HG03135 (cell line): ENCODE measurements around the gene DHX40.
"Not testable (repeated sequence)": the region's sequence is repeated elsewhere in the genome, so short reads cannot be mapped to it uniquely, and the experiment has no call there.

Source experiments
- ATAC-seq: cut with Tn5 transposase; IDR thresholded peaks from one replicate; pipeline ENCODE4 v1.9.1; 2021; ENCODE audit warnings: mild to moderate bottlenecking, moderate library complexity; ENCODE audit not compliant: unreplicated experiment

Gene DHX40, protein sequence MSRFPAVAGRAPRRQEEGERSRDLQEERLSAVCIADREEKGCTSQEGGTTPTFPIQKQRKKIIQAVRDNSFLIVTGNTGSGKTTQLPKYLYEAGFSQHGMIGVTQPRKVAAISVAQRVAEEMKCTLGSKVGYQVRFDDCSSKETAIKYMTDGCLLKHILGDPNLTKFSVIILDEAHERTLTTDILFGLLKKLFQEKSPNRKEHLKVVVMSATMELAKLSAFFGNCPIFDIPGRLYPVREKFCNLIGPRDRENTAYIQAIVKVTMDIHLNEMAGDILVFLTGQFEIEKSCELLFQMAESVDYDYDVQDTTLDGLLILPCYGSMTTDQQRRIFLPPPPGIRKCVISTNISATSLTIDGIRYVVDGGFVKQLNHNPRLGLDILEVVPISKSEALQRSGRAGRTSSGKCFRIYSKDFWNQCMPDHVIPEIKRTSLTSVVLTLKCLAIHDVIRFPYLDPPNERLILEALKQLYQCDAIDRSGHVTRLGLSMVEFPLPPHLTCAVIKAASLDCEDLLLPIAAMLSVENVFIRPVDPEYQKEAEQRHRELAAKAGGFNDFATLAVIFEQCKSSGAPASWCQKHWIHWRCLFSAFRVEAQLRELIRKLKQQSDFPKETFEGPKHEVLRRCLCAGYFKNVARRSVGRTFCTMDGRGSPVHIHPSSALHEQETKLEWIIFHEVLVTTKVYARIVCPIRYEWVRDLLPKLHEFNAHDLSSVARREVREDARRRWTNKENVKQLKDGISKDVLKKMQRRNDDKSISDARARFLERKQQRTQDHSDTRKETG

DNA sequence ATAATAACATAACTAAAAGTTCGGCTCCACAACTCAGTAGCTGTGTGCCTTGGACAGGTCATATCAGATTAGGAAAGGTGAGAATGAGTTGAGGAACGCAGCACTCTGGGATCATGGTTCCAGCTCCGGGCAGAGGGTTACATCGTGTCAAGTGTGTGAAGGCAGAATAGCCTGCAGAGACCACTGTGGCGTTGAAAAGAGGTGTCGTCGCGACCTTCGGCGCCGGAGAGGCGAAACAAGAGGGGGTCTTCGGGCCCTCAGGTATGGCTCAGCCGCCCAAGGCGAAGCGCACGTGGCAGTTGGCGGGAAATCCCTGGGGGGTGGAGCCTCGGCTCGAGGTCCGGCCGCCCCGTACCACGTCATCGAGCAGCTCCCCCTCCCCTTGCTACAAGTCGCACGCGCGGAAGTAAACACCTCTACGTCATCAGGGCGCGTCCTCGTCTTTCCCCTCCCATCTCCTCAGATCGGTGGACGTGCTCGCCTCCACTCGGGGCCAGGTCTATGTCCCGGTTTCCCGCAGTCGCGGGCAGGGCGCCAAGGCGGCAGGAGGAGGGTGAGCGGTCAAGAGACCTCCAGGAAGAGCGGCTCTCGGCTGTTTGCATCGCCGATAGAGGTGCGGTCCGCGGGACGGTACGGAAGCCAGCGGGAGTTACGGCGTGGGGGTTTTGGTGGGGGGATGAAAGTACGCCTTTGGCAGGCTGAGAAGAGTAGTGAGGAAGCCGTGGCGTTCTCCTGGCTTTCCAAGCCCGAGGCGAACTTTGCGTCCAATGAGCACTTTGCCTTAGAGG is at the start of gene DHX40:
Gene DHX40, plus strand, starts transcription at position 440 of the 788 bp plus-strand sequence. Its CDS starts 62 bp downstream, at position 502.
- ATAC-seq: peak; percentile 79

DNA sequence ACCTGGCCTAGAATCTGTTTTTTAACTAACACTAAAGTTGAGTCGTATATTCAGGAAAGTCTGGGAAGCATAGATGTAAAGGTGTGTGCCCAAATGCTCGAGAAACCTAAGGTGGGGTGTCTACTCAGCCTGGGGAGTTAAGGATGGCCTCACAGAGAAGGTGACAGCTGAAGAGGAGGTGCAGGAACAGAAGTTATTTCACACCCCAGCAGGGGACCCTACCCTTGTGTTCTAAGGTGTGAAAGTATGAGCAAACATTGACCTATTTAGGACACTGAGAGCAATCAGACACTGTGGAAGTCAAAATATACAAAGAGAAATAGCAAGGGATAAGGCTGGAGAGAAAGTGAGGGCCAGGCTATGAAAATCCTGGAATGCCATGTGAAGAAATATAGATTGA is 49.0 kb upstream of the DHX40 start:
- ATAC-seq: no peak

DNA sequence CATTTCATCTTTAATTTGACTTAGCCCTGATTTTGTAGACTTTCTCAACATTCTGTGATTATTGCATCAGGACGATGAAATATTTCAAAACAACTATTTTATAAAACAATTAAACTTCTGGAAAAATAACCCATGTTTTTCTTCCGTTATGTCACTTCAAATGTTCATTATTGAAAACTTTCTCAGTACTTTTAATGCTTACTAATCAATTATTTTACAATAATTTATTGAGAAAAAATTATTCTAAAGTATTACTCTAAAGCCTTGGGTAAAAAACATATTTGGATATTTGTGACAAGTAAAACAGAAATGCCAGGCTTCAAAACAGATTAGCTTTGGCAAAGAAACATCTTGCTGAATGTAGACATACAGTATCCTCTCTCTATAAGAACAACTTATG is 46.3 kb upstream of the DHX40 start:
- no peak for ATAC-seq

DNA sequence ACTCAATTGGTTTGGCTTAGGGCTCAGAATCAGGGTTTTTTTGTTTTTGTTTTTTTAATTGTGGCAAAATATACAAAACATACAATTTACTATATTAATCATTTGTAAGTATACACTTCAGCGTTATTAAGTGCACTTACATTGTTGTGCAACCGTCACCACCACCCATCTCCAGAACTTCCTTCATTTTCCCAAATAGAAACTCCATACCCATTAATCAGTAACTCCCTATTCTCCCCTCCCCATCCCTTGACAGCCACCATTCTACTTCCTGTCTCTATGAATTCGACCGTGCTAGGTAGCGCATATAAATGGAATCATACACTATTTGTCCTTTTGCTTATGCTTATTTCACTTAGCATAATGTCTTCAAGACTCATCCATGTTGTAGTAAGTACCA is 45.2 kb upstream of the DHX40 start:
- ATAC-seq: no peak

DNA sequence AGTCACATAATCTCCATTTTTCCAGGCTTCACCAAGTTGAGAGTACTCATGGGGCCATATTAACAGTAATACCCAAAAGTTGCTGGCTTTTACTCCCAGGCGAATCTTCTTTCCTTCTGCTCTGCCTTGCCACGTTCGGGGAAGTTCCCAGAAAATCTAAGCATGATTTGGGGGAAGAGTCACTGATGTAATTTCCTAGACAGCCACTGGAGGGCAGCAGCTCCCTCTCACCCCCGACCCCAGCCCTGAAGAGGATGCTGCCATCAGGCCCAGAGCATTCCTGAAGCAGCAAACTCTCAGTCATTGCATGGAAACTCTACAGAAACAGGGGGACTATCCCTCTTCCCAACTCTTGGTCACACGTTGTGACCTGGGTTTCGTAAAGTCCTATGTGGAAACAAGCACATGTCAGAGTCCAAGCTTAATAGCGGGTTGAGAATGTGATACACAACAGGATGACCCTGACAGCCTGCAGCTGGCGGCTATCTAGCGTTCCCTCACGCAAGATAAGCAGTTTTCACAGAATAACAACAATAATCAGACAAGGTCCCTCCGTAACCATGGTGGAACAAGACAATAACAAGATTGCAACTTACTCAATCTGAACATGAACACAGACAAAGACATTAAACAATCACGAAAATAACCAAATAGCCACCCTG is 43.8 kb upstream of the DHX40 start:
- no peak for ATAC-seq

DNA sequence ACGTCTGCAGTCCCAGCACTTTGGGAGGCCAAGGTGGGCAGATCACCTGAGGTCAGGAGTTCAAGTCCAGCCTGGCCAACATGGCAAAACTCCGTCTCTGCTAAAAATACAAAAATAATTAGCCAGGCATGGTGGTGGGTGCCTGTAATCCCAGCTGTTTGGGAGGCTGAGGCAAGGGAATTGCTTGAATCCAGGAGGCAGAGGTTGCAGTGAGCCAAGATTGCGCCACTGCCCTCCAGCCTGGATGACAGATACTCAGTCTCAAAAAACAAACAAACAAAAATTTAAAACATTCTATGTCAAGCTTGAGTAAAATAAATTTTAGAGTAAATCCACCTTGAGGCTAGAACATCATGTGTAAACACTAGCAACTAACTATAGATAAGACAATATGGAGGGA is 40.5 kb upstream of the DHX40 start:
- ATAC-seq: not testable (repeated sequence)

DNA sequence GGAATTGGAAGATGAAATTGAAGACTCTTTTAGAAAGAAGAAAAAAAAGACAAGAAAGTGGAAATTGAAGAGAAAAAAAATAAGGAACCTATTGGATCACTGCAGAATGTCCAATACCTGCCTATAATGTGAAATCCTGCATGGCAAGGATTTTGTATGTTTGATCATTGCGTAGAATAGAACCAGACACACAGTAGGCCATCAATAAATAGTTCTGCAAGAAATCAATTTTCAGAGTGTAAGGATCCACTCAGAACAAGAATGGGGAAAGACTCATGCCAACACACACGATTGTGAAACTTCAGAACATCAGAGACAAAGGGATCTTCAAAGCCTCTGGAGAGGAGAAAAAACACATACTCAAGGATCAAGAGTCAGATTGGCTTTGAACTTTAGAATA is 39.7 kb upstream of the DHX40 start:
- no peak for ATAC-seq

DNA sequence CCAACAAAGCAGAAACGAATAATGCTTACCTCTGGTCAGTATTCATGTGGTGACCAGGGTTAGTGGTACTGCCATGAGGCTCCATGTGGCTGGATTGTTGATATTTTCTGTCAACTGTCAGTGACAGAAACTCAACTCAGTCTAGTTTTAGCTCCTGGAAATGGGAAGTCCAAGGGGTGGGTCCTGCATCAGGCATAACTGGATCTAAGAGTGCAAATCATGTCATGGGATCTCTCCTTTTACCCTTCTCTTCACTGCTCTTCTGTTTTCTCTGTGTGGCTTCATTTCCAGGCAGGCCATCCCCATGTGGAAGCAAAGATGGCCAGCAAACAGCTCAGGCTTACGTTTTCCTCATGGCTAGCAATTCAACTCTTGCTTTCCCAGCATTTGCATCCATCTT is 39.0 kb upstream of the DHX40 start:
- no peak for ATAC-seq

DNA sequence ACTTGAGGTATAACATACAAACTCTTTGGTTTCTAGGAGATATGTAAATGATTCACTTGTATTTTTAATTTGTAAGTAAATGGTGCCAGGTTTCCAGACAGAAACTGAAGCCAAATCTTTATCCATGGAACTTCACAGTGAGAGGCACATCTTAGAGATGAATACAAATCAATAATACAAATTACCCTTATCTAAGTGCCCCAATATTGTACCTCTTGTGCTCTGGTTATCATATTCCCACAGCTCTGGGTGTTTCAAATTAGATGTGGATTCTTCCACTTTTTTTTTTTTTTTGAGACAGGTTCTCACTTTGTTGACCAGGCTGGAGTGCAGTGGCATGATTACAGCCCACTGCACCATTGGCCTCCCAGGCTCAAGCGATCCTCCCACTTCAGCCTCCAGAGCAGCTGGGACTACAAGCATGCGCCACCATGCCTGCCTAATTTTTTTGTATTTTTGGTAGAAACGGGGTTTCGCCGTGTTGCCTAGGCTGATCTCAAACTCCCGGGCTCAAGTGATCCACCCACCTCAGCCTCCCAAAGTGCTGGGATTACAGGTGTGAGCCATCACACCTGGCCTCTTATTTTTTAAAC is 38.0 kb upstream of the DHX40 start:
- ATAC-seq: no peak

DNA sequence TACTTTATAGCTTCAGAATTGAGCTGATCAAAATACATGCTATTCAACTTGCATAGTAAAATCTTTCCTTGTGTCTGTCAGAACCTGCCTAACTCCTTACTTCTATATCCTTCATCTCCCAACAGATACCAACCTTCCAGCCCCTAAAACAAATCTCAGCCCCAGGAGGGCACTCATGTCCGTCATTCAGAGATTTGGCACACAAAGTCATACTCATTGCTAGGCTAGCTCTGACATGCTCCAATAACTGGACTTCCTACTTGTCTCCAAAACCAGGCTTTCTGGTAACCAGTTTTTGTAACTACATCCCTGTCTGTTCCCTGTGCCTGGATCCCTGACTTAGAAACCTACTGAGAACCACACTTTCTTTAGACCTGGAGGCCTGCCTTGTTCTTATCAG is 37.5 kb upstream of the DHX40 start:
- no peak for ATAC-seq

DNA sequence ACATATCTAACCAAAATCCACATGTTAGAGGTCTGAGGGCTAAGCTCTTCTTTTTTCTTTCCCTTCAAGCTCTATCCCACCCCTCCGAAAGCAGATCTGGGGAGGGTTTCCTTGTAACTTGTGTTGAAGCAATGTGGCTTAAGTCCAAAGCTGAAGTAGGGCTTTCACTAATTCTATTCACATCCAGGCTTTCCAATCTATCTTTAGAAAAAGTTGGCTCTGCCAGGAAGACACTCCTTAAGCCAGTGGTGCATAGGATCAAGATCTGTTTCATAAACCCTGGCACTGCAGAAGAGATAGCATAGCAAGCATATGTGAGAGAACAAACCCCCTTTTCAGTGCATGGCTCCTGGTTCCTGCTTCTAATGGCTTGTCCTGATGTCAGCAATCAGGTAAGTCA is 34.9 kb upstream of the DHX40 start:
- ATAC-seq: no peak

DNA sequence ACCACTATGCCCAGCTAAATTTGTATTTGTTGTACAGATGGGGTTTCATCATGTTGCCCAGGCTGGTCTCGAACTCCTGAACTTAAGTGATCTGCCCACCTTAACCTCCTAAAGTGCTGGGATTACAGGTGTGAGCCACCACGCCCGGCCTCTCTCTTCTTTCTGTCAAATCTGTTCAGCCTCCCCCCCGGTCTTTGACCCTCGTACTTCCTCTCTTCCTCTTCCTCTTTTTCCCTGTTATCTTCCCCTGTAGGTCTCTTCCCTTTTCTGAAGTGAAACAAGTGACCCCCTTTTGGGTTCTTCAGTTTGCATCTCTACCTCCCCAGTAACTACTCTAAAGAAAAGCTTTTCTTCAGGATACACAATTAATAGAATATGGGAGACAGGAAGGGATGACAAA is 31.7 kb upstream of the DHX40 start:
- ATAC-seq: no peak

DNA sequence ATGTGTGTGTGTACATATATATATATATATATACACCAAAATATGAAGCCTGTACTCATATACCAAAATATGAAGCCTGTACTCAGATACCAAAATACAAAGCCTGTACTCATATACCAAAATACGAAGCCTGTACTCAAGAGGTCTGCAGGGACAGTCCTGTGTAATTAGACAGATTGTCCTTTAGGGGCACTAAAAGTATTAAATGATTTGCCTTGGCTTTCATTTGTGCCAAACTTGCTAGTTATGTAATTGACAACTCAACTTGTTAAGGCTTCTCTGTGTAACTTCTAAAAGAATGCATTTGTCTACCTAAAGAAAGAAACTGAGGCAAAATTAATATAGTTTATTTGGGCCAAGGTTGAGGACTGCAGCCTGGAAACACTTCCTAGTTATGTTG is 30.8 kb upstream of the DHX40 start:
- ATAC-seq: no peak

DNA sequence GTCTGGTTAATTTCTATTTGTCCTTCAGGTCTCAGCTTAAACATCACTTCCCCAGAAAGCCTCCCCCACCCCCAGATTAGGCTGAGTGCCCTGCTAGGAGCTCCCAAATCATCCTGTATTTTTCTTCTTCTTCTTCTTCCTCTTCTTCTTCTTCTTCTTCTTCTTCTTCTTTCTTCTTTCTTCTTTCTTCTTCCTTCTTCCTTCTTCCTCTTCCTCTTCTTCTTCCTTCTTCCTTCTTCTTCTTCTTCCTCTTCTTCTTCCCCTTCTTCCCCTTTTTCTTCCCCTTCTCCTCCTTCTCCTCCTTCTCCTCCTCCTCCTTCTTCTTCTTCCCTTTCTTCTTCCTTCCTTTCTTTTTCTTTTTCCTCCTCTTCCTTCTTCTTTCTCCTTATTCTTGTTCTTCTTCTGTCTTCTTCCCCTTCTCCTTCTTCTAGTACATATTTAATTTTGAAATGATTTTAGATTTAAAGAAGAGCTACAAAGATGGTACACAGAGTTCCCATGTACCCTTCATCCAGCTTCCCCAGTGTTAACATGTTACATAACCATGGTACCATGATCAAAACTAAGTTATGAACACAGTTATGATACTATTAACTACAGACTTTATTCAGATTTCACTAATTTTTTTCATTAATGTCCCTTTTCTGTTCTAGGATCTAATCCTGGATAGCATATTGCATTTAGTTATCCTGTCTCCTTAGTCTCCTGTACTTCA is 27.1 kb upstream of the DHX40 start:
- ATAC-seq: no peak

DNA sequence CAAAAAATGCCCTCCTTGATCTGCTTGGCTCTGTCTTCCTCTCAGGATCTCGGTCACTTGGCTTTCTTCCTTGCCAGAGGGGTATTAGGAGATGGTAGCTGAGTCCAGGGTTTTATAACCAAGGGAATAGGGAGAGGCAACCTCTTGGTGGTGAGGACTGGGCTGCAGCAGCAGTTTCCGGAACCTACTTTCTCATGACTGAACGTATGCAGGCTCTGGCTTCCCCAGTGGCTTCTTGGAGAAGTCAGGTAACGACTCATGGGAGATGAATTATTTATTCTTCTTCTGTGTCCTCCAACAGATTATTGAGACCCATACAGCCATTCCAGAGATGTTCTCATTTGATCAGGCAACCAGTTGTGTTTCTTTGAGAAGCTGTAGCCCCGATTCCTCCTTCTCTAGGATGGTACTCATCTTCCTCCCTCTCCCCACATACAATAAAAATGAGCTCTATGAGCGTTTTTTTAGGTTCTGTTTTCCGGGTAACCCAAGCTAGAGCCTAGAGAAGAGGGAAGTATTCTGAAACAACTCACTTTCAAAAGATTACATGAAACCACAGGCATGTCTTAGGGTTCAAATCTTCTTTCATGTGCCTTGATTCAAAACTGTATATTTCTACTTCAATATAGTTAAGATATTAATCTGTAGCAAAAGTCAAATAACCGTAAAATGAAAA is 22.3 kb upstream of the DHX40 start:
- ATAC-seq: no peak

DNA sequence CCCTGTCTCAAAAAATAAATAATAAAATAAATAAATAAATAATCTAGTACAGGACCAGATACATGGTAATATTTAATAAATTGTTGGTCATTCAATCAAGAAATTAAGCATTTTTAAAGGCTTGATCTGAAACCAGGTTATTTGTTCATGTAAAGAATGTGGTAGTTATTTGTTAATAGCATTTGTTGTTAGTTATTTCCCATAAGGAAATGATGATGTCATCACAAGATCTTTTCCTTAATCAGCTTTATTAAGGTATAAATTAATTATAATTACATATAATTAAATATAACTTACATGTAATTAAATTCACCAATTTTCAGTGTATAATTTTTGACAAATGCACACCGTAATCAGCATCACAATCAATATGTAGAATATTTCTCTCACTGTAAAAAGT is 19.5 kb upstream of the DHX40 start:
- no peak for ATAC-seq

DNA sequence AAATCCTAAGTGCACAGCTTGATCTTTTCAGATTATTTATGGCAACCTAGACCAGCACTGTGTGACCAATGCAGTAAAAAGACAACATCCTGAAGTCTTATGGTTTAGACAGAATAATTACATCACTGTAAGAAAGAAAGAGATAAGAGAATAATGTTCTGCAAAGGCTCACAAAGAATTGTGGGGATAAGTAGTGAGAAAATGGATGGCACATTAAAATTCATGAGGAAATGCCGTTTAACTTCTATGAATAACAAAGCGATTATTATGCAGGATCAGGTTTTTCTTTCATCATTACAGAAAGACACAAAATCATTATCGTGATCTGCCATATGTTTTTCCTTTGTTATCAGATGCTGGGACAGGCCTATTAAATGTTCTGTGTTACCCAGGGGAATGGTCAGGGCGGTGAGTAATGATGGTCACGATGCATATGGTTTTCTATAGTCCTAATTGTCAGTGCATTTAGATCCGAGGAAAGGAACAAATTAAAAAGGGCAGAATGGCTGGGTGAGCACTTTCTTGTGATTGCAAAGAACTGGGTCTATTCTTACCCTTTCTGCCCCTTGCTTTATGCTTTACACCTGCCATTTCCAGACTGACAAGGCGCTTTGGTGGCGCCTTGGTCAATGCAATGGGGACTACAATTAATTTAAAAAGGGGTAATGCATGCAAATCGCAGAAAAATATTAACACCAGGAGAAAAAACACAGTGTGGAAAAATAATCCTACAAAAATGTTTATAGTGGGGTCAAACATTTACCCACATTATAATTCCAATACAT is 18.1 kb upstream of the DHX40 start:
- ATAC-seq: no peak

DNA sequence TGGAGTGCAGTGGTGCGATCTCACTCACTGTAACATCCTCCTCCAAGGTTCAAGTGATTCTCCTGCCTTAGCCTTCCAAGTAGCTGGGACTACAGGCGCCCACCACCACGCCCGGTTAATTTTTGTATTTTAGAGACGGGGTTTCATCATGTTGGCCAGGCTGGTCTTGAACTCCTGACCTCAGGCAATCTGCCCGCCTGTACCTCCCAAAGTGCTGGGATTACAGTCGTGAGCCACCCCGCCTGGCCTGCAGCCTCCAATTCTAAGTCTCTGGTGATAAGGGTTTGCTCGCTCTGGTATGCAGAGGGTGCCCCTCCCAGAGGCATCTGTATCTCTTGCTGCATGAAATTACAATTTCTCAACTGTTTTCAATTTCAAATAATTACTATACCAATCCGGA is 16.4 kb upstream of the DHX40 start:
- ATAC-seq: not testable (repeated sequence)

DNA sequence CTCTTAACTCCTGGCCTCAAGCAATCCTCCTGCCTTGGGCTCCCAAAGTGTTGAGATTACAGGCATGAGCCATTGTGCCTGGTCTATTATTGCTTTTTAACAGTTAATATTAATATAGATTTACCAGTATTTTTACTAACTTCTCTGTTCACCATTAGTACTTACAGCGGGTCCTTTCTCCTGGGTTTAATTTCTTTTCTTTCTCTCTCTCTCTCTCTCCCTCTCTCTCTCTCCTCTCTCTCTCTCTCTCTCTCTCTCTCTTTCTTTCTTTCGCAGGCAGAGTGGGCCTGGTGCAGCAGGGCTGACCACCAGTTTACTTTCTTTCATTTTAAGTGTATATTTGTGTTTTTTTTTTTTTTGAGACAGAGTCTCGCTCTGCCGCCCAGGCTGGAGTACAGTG is 14.7 kb upstream of the DHX40 start:
- ATAC-seq: no peak
